ENCODE data around the gene DUX4.
"Not testable (repeated sequence)": the region's sequence is repeated elsewhere in the genome, so short reads cannot be mapped to it uniquely, and the experiment has no call there.

The DUX4 gene

GRCh38 chr4:190173428-190173827, at the start of gene DUX4:
Gene DUX4 (plus strand): TSS chr4:190173774. CDS start chr4:190173774, 0 bp downstream.
- not testable (repeated sequence) for DNase-seq (ENCODE audit: low read depth in 2 of 2)

- DNase-seq (ENCODE audit: low read depth in 2 of 2): not testable (repeated sequence)
These were observed 1.9 kb downstream of the DUX4 start for GRCh38 chr4:190175436-190175835.

GRCh38 chr4:190177727-190178605, 4.4 kb downstream of the DUX4 start:
- DNase-seq (ENCODE audit: low read depth in 2 of 2): not testable (repeated sequence)

- not testable (repeated sequence) for DNase-seq (ENCODE audit: low read depth in 2 of 2)
These were observed 5.0 kb downstream of the DUX4 start for GRCh38 chr4:190178606-190178990.

GRCh38 chr4:190179030-190179739, 5.6 kb downstream of the DUX4 start:
- not testable (repeated sequence) for DNase-seq (ENCODE audit: low read depth in 2 of 2)

- DNase-seq (ENCODE audit: low read depth in 2 of 2): not testable (repeated sequence)
These were observed 6.1 kb downstream of the DUX4 start for GRCh38 chr4:190179740-190180094.

- DNase-seq (ENCODE audit: low read depth in 2 of 2): not testable (repeated sequence)
These were observed 7.4 kb downstream of the DUX4 start for GRCh38 chr4:190180947-190181346.

GRCh38 chr4:190181481-190182100, 8.0 kb downstream of the DUX4 start:
- DNase-seq (ENCODE audit: low read depth in 2 of 2): not testable (repeated sequence)

- not testable (repeated sequence) for DNase-seq (ENCODE audit: low read depth in 2 of 2)
These were observed 29.9 kb downstream of the DUX4 start for GRCh38 chr4:190203510-190203909.

Measured in activated CD8-positive, alpha-beta memory T cell treated with anti-CD3 and anti-CD28 coated beads for 4 hours (primary cell).